ENCODE results near the gene SULF2.
"Not testable (repeated sequence)": the region's sequence is repeated elsewhere in the genome, so short reads cannot be mapped to it uniquely, and the experiment has no call there.

Gene SULF2

DNA sequence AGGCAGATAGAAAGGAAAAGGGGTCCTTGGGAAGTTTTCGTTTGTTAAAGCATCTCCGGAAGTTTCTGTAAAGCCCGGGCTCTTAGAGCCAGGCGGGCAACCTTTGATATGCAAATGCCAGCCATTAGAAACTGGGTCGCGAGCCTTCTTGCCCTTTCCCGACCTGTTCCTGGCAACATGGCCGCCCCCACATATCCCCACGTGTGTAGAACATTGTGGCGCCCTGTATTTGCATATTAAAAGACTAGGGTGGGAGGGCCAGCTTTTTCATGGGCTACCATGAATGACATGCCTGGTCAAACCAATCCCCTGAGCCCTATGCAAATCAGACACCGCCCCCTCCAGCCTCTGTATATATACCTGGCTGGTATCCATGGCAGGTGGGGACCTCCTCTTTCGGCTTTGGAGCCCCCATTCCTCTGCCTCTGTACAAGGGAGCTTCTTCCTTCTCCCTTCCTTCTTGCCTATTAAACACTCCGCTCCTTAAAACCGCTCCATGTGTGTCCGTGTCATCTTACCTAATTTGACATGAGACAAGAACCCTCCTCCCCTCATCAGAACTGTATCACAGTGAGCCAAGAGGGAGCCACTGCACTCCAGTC is 19.0 kb upstream of the SULF2 start:
- not testable (repeated sequence) for DNase-seq (ENCODE audit: low read depth)

- no peak for DNase-seq (ENCODE audit: low read depth)
Observed at GRCh38 chr20:47802975-47803374, 17.7 kb upstream of the SULF2 start.

GRCh38 chr20:47802226-47802920 is 17.1 kb upstream of the SULF2 start:
- no peak for DNase-seq (ENCODE audit: low read depth)

DNA sequence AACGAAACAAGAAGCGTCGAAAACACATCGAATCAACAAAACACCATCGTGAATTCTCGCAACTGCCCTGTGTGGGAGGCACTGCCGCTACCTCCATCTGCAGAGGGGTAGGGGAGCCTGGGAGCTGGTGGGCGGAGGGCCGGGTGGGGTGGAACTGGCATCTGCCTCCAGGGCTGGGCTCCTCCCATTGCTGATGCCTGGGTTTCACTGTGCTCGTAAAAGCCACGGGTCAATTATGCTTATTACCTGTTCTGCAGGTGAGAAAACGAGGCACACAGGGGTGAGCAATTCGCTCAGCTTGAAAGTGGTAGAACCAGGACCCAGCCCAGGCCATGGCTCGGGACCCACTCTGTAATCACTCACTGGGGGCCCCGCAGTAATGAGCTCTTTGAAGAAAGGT is 16.5 kb upstream of the SULF2 start:
- no peak for DNase-seq (ENCODE audit: low read depth)

GRCh38 chr20:47801079-47801478 is 15.8 kb upstream of the SULF2 start:
- DNase-seq (ENCODE audit: low read depth) = no peak

DNA sequence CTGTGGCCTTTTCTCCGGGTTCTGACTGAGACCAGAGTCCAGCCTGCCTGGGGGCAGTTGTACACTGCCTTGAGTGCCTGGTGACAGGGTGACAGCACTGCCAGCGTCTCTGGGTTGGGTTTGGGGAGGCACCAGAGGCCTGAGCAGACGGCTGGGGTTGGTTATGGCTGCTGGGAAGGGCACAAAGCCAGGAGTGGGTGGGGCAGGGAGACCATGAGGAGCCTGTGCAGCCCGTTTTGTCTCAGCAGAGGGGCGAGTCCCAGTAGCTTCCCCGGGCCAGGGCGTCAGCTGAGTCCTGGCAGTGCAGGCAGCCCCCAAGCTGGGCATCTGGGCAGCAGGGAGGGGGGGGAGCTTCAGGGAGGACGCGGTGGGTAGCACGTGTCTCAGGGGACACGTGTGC is 15.3 kb upstream of the SULF2 start:
- no peak for DNase-seq (ENCODE audit: low read depth)

GRCh38 chr20:47799116-47799715 is 13.9 kb upstream of the SULF2 start:
- DNase-seq (ENCODE audit: low read depth) = no peak

DNA sequence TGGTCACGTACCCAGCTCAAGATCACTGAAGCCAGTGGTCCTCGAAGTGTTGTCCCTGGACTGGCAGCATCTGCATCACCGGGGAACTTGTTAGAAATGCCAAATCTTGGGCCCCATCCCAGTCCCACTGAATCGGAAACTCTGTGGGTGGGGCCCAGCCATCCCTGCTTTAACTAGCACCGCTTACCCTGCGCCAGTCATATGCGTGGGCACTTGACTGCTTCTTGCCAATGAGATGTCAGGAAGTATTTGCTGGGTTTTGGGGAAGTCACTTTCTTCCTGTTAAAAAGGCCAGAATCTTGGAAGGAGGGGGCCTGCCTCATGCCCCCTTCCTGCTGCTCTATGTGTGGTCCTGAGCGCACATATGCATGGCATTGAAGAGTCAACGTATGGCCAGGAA is 11.7 kb upstream of the SULF2 start:
- no peak for DNase-seq (ENCODE audit: low read depth)

DNA sequence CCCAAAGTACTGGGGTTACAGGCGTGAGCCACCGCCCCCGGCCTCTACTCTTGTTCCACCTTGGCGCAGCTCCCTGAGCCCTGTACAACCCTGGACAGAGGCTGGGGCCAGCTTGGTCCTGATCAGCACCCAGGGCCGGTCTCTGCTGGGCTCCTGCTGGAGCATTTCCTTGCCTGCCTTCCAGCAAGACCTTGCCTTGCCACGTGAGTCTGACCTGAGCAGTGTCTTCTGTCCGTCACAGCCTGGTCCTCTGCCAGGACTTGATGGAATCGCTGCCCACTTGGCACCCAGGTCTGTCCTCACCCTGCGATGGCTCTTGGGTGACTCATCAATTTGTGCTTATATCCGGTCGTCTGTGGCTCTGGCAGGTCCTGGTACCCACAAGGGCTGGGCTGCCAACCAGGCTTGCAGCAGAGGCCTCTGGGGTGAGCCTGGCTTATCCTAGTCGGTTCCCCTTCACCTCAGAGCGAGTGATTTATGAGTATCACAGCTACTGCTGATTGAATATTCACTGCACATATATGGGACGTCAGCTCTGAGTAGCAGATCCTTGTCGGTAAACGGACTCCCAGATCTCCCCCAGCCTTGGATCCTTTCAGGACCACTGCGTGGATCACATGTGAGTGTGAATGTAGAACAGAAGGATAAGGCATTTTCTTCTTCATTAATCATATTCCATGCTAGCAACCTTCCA is 10.1 kb upstream of the SULF2 start:
- DNase-seq (ENCODE audit: low read depth) = no peak

GRCh38 chr20:47794264-47794663 is 9.0 kb upstream of the SULF2 start:
- DNase-seq (ENCODE audit: low read depth) = not testable (repeated sequence)

DNA sequence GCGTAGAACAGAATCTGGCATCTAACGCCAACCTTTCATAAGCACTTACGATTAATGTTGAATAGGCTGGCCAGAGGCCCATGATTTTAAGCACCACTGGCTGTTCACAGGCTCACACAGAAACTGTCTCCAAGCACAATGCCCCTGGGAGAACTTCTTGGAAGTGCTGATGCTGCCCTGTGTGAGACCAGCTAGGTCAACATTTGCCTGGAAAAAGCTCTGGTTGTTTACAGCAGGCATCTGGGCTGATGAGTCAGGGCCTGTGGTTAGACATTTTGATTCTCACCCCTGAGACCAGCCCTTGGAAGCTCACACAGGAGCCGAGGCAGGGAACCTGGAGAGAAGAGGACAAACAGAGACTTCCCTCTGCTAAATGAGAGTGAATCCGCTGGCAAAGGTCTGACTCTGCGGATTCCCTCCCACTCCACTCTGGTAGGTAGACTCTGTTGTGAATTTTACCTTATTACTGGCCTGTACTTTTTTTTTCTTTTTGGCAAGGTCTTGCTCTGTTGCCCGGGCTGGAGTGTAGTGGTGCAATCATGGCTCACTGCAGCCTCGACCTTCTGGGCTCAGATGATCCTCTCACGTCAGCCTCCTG is 6.8 kb upstream of the SULF2 start:
- DNase-seq (ENCODE audit: low read depth) = no peak

DNA sequence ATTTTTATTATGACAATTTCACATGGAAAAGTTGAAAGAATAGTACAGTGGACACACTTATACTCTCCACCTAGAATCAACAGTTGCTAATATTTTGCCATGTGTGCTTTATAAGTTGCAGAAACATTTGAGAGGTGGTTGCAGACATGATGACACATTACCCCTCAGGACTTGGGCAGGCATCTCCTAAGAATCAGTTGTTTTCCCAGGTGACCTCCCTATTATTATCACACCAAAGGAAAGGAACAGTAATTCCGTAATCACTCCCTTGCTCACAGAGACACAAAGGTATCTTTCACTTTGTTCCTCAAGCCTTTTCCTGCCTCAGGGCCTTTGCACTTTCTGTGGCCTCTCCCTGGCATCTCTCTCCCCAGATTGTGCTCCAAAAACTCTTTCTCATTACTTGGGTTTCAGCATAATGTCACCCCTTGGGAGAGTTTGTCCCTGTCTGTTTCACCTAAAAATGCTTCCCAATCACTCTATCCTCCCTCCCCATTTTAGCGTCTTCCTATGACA is 5.9 kb upstream of the SULF2 start:
- no peak for DNase-seq (ENCODE audit: low read depth)

- DNase-seq (ENCODE audit: low read depth) = no peak
Observed at GRCh38 chr20:47790580-47790965, 5.3 kb upstream of the SULF2 start.

DNA sequence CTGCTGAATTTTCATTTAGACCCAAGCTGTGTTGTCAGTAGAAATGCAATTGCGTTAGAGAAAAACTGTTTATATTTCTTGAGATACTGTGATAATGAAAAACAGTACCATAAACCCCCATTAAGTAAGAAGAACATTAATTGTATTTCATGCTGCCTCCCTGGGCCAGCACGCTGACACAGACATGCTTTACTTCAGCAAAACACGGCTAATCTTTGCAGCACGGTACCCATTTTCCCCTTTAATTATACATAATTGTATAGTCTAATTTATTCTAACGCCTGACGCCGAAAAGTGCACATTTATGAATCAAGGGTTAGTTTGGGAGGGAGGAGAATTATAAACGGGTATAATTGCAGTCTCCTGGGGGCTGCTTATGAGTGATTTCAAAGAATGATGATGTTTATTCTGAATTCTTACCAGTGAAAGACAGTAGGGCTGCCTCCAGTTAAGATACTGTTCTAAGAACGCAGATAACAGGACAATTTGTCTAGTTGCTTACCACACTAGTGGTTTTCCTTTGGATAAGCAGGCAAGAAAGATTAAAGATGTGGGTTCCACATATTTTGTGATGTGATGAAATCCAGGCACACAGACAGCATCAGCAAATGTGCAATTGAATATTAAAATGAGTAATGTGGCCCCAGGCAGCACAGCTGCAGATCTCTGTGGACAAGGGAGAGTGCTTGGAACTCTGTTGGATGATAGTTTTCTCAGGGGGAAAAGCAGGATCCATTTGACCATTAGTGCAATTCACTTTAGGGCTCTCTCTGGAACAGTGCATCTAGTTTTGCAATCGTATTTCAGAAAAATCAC is 4.7 kb upstream of the SULF2 start:
- no peak for DNase-seq (ENCODE audit: low read depth)

DNA sequence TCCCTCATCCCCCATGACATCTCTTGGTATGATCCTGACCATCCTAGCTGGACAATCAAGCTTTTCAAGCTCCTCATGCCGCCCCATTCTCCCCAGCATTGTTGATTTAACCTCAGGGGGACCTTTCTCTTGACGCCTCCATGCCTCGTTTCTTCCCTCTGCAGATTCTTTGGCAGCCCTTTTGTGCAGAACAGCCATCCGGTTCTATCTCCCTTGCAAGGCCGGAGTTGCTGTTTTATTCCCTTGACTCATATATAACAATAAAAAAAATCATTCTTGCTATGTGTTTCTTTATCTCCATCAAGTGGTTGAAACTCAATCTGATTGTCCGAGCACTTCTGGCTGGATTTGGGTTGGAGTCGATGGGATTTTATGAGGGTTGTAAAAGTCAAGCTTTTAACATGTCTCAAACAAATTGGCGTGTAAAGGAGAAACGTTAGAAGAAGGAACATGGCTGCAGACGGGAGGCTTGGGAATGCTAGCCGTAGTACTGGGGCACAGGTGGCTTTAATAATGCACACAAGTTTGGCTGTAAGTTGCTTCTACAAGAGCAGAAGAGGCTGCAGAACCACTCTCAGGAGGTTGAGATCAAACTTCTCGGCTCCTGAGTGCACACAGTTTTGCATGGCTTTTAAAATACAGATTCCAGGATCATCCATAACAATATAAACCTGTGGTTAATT is 3.9 kb upstream of the SULF2 start:
- no peak for DNase-seq (ENCODE audit: low read depth)

DNA sequence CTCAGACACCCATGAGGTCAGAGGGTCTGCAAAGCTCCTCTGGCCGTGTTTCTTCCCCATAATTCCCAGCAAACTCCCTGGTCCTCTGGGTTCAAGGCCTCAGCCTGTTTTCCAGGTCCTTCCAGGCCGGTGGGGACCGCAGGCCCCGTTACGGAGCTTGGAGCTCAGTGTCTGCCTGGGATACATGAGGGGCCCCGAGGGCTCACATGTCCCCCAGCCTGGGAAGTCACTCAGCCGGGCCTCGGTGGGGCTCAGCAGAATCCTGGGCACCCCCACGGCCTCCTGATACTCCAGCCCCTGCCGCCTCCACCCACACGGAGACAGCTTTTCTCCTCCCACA is 3.4 kb upstream of the SULF2 start:
- DNase-seq (ENCODE audit: low read depth) = no peak

- DNase-seq (ENCODE audit: low read depth) = no peak
Observed at GRCh38 chr20:47786765-47787107, 1.5 kb upstream of the SULF2 start.

DNA sequence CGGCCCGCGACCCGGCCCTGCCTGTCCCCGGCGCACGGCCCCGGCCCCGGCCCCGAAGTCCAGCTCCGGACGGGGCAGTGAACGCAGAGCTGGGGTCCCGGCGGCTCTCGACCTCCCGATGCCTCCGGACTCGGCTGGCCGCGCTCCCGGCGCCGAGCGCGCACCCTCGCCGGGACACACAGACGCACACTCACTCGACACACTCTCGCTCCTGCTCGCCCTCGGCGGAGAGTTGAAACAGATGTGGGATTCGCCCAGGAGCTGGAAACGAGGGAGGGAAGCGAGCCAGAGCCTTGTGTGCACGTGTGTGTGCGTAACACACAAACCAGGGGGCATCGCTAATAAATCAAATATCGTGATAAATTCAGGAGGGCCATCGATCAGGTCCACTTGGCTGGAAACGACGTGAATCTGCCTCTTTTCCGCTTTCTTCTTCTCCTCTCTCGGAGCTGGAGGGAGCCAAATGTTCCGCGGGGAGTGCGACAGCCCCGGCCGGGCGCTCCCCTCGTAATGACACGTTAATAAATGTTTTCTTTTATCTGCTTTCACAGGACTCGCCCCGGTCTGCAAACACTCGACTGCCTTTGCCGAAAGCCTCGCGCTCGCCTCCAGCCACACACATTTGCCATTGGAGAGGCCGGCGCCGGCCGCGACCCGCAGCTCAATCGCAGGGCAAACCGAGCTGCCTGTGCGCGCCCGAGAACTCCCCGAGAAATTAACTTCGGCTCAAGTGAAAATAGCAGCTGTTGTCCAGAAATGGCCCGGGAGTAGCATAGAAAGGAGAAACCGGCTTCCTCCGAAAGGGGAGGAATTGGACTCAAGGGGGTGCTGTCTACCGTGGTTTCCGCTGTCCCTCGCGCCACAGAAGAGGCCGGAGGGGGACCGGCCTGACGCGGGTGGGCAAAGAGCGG is 828 bp upstream of the SULF2 start:
- DNase-seq (ENCODE audit: low read depth) = no peak

- DNase-seq (ENCODE audit: low read depth) = no peak
Observed at GRCh38 chr20:47784599-47785310, 526 bp downstream of the SULF2 start.

All from stimulated activated CD8-positive, alpha-beta memory T cell treated with anti-CD3 and anti-CD28 coated beads, Interleukin-7, amount 100 ng/mL, for 24 hours (primary cell).